Neural cell (in vitro differentiated cells): ENCODE data around the gene CLEC16A.

ENCODE experiments used
- CTCF ChIP-seq: fragments of 450-650 bp; IDR thresholded peaks from 2 replicates; pipeline ENCODE4 v1.5.1; 2014; ENCODE audit warnings: antibody characterized with exemption, mild to moderate bottlenecking, moderate library complexity; ENCODE audit not compliant: poor library complexity, severe bottlenecking
- EP300 ChIP-seq: fragments of 450-650 bp; conservative IDR thresholded peaks from 2 replicates; pipeline ENCODE4 v1.6.1; 2014; ENCODE audit warnings: antibody characterized with exemption, mild to moderate bottlenecking, moderate library complexity; ENCODE audit not compliant: poor library complexity, severe bottlenecking
- EZH2 ChIP-seq: fragments of 200-600, 300-800 bp; shearing (Covaris generic), sonication (generic); IDR thresholded peaks from 2 replicates; pipeline ENCODE4 v1.6.1; 2014; ENCODE audit warnings: antibody characterized with exemption, low read length, borderline replicate concordance, mild to moderate bottlenecking; ENCODE audit not compliant: insufficient read depth, poor library complexity, severe bottlenecking
- MXI1 ChIP-seq: fragments of 450-650 bp; conservative IDR thresholded peaks from 2 replicates; pipeline ENCODE4 v1.6.1; 2014; ENCODE audit warnings: antibody characterized with exemption, mild to moderate bottlenecking; ENCODE audit not compliant: poor library complexity, severe bottlenecking
- POLR2AphosphoS5 ChIP-seq: IDR thresholded peaks from 2 replicates; pipeline ENCODE4 v1.6.1; 2012
- RAD21 ChIP-seq: fragments of 450-650 bp; conservative IDR thresholded peaks from 2 replicates; pipeline ENCODE4 v1.6.1; 2014; ENCODE audit warnings: antibody characterized with exemption, mild to moderate bottlenecking, moderate library complexity
- SMC3 ChIP-seq: fragments of 450-650 bp; conservative IDR thresholded peaks from 2 replicates; pipeline ENCODE4 v1.6.1; 2014; ENCODE audit warnings: antibody characterized with exemption, mild to moderate bottlenecking, moderate library complexity; ENCODE audit not compliant: poor library complexity
- TF ChIP-seq, protein P1 (sequence below): IDR thresholded peaks from 2 replicates; pipeline ENCODE4 v1.6.1; 2012; ENCODE audit warnings: borderline replicate concordance

GRCh38 chr16:11050536-11050935 lies 106.2 kb downstream of the CLEC16A start:
- TF ChIP-seq CTCF (no peak), MXI1 (no peak), RAD21 (no peak), POLR2AphosphoS5 (no peak), EP300 (no peak), SMC3 (no peak), EZH2 (no peak)
- TF ChIP-seq, protein P1, sequence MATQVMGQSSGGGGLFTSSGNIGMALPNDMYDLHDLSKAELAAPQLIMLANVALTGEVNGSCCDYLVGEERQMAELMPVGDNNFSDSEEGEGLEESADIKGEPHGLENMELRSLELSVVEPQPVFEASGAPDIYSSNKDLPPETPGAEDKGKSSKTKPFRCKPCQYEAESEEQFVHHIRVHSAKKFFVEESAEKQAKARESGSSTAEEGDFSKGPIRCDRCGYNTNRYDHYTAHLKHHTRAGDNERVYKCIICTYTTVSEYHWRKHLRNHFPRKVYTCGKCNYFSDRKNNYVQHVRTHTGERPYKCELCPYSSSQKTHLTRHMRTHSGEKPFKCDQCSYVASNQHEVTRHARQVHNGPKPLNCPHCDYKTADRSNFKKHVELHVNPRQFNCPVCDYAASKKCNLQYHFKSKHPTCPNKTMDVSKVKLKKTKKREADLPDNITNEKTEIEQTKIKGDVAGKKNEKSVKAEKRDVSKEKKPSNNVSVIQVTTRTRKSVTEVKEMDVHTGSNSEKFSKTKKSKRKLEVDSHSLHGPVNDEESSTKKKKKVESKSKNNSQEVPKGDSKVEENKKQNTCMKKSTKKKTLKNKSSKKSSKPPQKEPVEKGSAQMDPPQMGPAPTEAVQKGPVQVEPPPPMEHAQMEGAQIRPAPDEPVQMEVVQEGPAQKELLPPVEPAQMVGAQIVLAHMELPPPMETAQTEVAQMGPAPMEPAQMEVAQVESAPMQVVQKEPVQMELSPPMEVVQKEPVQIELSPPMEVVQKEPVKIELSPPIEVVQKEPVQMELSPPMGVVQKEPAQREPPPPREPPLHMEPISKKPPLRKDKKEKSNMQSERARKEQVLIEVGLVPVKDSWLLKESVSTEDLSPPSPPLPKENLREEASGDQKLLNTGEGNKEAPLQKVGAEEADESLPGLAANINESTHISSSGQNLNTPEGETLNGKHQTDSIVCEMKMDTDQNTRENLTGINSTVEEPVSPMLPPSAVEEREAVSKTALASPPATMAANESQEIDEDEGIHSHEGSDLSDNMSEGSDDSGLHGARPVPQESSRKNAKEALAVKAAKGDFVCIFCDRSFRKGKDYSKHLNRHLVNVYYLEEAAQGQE = no peak
